GF-D8 (cell line): ENCODE data around the gene JMJD4.

Experiments used
- DNase-seq: peaks from one replicate; lab custom pipeline; 2025; lab: John Stamatoyannopoulos, UW

The JMJD4 gene, protein sequence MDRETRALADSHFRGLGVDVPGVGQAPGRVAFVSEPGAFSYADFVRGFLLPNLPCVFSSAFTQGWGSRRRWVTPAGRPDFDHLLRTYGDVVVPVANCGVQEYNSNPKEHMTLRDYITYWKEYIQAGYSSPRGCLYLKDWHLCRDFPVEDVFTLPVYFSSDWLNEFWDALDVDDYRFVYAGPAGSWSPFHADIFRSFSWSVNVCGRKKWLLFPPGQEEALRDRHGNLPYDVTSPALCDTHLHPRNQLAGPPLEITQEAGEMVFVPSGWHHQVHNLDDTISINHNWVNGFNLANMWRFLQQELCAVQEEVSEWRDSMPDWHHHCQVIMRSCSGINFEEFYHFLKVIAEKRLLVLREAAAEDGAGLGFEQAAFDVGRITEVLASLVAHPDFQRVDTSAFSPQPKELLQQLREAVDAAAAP

DNA sequence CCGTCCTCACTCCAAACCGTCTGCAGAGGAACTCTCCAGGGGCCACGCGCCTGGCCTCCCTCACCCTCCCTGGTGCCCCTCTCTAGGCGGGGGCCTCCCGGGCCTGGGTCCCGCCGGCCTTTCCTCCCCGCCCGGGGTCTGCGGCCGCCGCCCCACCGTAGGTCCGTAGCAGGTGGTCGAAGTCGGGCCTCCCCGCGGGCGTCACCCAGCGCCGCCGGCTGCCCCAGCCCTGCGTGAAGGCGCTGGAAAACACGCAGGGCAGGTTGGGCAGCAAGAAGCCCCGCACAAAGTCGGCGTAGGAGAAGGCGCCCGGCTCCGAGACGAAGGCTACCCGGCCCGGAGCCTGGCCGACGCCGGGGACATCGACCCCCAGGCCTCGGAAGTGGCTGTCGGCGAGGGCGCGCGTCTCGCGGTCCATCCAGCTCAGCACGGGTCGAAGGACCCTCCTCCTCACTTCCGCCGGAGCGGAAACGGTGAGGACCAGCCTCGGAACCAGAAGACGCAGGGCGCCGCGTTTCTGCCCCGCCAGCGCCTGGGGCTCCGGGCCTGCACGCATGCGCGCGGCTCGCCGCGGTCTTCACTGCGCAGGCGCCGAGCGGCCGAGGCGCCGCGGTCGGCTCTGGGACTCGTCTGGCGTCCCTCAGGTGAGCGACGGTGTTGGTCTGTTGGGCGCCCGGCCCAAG is at the start of gene JMJD4, which contains the start of gene SNAP47:
JMJD4 (minus strand) TSS at position 447 of the 683 bp plus-strand sequence; CDS start at position 418, 29 bp downstream.
SNAP47 (plus strand) TSS at position 580 of the 683 bp plus-strand sequence. CDS start 12,302 bp downstream, outside the sequence.
- DNase-seq = peak; percentile 55

DNA sequence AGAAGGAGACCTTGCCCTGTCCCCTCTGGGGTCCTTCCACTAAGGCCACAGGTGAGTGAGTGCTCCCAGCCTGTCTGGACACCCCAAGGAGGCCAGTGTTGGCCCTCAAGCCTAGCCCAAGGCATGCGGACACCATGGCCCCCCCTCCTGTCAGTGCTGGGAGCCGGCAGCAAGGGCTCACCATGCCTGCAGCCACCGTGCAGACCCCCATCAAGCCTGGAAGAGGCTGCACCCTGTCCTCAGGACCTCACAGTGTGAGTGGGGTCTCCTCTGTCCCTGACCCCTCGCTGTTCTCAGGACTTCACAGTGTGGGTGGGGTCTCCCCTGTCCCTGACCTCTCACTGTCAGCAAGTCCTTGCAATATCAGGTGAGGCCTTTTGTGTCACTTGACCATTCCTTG is 47.1 kb upstream of the JMJD4 start:
- DNase-seq = no peak

DNA sequence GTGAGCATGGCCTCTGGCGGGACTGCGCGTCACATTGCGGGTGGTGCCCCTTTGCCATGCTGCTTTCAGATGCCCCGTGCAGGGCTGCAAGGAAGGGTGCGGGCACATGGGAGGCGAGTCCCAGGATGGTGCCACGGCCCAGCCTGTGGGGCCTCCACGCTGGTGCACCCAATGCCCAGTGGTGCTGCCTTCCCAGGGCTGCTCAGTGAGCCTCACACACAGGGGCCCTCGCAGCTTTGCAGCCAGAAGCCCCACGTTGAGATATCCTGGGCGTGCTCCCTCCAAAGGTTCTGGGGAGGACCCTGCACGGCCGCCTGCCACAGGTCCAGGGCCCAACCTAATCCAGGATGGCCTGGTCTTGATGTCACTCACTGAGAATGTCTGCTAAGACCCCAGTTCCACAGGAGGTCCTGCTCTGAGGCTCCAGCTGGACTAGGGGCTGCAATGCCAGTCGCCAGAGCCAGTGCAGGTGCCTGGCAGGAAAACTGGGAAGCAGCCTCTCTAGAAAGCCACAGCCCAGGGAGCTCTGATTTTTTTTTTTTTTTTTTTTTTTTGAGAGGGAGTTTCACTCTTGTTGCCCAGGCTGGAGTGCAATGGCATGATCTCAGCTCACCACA is 46.3 kb upstream of the JMJD4 start:
- DNase-seq = no peak

DNA sequence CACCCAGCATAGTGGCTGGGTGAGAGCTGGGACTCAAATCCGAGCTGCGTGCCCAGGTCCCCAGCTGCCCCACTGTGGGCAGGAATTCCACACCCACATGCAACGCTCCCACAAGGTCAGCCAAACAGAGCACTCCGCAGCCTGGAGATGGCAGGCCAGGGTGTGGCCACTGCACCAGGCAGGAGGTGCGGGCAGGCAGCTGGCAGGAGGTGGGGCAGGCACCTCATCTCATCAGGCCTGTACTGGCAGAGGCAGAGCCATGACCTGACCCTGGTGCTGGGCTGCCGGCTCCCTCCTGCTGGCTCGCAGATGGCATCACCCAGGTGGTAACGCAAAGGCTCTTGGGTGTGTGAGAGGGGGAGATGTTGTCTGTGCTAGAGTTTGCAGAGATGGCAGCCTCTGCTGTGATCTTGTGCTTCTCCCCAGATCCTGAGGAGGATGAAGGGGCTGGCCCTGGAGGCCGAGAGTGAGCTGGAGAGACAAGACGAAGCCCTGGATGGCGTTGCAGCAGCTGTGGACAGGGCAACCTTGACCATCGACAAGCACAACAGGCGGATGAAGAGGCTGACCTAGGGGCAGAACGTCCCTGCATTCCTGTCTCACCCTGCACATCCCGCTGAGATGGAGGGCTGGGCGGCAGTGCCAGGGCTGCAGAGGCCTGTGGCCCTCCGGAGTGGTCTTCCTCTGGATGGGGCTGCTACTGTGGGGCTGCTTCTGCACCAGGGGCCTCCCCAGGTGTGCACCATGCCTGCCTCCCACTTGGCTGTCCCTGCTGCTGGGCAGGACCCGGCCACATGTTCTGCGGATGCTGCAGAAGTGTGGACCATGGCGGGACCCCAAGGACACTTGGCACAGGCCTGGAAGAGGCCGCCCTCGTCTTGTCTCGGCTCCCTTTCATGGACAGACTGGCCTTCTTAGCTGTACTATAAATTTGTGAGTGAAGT is 45.3 kb upstream of the JMJD4 start:
- DNase-seq = no peak

DNA sequence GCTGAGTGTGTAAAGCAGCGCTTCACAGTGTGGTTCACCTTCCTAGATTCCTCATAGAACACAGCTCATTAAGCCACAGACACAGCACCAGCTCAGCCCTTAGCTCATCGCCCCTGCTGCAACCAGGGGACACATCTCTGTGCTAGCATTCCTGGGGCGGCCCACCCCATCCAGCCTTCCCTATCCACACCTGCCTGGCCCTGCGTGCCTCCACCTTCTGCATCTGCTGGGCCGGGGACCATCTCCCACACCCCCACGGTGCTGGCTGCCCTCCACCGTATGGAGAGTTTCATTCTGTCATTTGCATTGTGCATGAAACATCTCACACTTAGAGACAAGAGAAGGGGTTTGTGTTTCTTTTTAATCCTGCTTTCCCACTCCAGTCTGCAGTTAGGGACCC is 44.6 kb upstream of the JMJD4 start:
- no peak for DNase-seq

DNA sequence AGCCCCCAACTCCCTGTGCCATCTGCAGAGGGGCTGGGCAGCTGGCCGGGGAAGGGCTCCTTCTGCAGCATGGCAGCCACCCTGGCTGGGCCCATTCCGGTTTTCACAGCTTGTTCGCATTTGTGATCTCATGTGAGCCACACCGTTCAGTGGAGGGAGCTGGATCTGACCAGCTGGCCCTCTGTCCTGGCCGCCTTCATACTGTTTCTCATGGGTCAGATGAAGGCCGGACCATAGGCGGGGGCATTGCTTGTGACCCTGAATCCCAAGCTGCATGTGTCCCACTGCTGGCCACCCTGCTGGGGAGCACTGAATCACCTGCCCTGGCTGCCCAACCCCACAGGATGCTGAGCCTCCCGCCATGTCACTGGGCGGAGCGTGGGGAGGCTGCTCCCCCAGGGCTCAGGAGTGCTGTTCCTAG is 43.9 kb upstream of the JMJD4 start:
- no peak for DNase-seq

DNA sequence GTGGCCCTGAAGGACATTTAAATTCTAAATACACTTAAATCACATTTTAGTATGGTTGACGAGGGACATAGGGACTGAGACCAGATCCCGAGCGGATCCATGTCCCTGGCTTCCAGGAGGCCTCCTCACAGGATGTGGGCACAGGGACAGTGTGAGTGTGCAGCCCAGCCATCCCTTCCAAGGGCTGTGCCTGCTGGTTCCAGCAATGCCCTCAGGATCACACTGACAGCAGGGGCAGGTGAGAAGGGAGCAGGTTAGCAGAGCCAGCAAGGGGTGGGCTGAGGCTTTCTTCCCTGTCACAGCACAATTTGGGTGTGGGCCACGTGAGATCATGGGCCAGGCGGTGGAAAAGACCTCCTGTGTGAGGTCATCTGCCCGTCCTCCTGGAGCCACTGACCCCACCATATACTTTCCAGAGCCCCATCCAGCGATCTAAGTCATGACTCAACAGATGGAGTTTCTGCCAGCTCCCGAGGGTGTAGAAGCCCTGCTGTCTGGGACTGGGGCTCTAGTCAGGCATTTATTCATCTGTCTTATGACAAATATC is 43.4 kb upstream of the JMJD4 start:
- no peak for DNase-seq

DNA sequence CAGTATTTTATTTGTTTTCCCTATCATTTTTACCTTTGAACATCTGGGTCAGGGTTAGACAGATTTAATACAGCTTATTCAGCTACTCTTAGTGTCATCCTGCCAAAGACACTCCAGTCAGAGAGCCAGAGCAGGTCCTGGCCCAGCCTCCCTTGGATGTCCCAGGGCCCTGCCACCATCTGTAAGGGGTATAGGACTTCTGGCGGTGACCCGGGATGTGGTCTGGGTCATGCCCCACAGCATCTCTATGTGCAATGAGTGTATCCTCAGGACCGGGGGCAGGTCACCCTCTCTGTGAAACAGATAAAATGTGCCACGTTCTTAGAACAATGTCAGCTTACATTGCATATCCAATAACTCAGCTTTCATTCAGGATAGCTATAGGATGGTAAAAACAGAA is 42.5 kb upstream of the JMJD4 start:
- DNase-seq = no peak

DNA sequence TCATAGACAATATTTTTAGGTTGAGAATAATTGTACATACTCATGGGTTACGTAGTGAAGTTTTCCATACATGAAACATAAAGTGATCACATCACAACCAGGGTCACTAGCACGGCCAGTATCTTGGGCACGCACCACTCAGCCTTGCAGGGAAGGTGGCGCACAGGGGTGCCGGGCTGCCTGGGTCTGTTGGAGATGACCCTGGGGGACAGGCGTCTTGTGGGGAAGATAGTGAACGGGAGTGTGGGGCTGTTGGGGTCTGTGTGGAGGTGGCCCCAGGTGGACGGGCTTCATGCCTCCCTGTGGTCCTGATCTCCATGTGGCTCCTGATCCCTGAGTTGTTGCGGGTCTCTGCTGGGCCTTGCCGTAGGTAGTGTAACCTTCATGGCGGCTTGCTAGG is 42.1 kb upstream of the JMJD4 start:
- no peak for DNase-seq

DNA sequence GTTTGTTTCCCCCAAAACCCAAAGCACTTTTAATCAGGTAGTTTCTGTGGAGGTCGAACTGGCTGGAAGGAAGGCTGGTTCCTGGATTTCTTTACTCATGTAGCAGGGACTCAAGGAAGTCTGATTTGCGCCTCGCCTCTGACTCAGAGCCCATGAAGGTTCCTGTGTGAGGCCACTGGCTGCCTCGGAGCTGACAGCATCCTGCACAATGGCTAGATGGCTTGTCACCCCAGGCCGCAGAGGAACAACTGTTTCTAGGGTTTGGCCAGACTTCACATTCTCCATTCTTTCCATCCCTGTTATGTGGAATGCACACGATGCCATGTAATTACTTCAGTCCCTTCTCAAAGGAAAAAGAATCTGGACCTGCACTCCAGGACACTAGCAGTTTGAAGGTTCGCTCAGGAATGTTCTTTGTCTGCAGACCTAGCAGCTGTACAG is 41.2 kb upstream of the JMJD4 start:
- no peak for DNase-seq

DNA sequence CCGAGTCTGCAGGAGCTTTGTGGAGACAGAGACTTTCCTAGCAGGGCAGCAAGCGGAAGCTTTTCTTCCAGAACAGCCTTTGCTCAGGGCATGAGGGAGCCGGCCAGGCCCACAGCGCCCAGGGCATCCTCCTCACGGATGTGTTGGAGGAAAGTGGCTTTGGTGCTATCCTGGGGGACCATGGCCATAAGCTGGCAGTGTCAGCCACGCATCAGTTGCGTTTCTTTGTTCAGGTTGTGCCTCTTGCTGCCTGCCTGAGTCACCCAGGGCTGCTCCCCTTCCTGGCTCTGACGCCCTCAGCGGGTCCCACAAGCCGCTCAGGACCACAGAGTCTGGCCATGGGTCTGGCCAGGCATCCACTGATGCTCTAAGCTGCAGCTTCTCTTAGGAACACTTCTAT is 40.7 kb upstream of the JMJD4 start:
- no peak for DNase-seq

DNA sequence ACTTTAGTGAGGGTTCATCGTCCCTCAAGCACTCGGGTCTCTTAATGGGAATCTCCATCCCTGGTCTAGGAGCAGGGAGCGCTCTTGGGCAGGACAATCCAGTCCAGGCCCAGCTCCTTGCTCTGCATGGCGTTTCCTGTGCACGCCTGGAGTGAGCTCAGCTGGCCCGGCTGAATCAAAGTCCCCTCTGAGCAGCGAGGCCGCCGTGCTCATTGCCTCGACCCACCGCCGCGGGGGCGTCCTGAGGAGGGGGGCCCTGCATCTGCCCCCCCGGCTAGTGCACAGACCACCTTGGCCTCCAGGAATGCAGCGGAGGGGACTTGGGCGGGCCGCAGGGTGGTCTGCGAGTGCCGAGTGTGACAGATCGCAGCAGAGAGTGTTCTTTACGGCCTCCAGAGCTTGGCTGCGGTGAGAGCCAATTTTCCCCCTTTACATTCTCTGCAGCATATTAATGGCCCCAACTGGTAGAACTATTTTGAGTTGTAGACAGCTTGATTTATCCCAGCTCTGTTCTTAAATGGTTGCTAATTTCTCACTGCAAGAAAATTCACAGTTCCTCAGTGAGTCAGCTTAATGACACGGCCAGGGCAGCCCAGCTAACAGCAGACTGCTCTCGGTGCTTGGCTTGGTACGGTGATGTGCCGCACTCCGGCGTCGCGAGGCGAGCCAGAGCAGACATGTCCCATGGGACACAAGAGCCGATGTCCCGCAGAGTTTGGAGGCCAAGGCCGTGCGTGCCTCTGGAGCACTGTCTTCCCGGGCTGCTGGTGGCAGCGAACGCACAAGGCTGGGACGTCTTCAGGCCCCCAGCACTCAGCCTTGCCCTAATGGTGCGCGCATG is 39.9 kb upstream of the JMJD4 start:
- DNase-seq = no peak

DNA sequence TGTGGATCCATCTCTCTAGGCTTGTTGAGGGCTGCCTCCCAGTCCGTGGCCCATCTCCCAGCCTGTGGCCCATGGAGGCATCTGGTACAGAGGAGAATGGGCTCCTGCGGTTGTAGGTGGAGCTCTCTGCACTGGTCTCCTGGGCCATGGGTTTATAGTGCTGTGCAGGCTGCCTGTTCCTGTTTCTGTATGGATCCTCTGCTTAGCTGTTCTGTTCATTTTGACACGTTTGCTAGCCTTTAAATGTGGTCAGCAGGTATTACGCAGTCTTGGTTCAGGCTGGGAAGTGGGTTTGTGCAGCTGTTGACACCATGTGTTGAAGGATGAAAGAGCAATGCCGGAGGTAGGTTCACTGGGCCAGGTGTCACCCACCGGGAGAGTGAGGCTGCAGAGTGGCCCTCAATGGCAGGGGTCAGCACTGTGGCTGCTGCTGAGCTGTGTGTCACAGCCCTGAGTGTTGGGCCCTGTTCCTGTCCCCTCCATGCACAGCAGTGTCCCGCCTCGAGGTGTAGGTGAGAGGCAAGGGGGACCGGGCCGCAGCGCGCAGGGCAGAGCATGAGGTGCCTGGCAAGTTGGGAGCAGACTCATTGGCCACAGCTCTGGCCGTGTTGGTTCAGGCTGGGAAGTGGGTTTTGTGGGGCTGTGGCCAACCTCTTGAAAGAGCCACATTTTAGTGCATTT is 39.1 kb upstream of the JMJD4 start:
- no peak for DNase-seq

DNA sequence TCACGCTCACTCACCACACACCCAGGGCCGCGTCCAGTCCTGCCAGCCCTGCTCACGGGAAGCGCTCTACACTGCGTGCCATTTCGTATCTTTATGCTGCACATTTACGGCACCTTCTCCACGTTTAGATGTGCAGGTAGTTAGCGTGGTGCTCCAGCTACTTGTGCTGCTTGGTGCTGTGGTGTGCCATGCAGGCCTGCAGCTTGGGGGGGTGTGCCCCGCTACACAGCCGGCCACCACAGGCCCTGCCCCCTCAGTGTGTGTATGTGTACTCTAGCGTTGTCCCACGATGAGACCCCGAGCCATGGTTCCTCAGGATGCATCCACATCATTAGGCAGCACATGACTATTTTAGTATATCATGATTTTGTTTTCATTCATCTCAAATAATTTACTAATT is 38.5 kb upstream of the JMJD4 start:
- DNase-seq = no peak

DNA sequence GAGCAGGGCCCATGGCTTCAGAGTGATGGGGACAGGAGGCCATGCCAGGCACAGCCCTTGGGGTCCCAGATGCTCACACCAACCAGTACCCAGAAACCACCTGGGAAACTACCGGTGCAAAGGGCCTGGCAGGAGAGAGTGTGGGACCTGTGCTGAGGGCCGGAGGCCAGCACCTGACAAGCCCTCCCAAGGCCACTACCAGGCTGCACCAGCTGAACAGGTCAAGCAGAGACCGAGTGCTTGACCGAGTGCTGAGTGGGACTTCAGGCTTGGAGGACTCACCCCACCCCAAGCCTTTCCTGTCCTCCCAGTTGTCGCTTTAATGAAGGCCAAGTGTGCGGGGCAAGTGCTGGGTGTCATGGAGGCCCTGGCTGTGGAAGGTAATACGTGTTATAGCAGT is 36.7 kb upstream of the JMJD4 start:
- DNase-seq = no peak

DNA sequence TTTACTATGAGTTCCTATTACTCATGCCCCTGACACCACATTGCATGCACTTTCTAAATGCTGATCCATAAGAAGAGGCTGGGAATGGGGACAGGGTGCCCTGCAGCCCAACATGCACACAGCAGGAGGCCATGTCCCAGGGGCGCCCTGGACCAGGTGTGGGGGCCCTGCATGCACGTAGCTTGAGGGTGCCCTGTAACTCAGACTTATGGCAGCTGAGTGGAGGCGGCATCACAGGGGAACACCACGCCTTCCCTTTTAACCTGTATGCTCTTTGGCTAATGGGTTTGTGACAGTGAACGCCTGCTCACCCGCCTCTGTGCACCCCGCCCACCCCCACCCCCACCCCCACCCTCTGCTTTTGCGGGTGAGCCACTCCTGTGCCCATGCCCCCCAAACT is 36.2 kb upstream of the JMJD4 start:
- no peak for DNase-seq

DNA sequence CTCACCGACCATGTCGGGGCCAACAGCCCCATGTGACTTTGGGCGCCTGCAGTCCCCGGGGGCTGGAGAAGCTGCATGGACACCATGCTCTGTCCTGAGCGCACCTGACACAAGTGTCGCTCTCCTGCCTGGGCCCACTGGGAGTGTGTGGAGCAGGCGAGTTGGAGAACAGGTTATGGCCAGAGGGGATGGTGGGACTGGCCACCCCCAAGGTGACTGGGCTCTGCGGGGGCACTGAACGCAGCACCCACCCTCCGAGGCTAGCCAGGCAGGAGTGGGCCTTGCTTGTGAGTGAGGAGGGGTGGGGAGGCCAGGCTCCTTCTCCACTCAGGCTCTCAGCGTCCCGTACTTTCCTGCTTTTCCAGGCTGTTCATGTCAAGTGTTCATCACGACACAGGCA is 35.7 kb upstream of the JMJD4 start:
- DNase-seq = no peak

DNA sequence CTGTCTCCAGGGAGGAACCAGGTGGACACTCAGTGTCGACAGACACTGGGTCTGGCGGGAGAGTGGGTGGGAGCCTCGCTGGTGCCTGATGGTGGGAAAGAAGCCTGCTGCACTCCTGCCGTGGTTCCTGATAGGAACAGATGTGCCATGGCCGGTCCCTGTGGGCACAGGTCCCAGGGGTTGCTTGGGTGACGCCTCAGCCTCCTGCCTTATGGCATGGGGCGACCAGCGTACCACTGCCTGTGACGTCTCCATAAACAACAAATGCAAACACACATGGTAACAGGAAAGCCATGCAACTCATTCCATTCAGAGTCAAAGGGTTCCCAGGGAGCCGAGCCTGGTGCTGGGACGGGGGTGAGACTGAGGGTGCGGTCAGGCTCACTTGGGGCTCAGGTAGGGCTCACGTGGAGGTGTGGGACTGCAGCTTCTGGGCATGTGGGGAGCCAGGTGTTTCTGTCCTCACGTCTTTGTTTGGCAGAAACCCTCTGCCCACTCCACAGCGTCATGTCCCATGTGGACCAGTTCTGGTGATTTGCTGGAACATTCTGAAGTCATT is 34.9 kb upstream of the JMJD4 start:
- no peak for DNase-seq

DNA sequence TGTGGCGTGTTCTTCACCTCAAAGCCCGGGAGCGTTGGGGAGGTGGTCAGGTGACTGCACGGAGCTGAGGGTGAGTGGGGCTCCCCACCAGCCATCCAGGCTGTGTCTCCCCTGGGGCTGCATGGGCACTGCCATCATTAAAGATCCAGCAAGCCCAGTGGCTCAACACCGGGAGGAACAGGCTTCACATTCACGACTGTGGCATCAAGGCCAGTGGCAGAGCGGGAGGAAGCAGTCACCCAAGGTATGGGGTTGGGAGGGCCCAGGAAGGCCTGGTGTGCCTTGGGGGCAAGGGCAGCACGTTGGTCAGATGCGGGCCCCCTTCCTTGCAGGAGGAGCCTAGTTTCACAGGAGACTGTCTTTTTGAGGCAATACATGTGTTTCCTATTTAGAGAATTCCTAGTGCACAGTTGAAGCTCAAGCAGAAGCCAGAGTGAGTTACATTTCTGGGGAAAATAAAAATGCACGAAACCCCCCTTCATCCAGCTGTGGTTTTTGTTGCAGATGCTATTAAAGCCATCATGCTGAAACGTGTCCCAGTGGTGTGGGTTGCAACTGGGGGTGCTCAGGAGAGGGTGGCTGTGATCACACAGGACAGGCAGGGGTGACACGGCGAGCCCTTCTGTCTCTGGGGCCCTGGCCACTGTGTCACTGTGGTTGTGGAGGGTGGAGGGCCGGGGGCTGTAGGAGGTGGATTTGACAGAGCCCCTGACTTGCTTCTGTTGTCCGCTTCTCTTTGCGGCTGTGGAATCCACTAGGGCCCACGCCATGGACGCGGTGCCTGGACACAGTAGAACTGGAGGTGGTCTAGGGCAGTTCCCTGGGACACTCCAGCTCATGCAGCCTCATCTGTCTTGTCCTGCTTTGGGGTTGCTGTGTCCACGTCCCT is 34.2 kb upstream of the JMJD4 start:
- DNase-seq = no peak
